GM19467 (cell line): ENCODE measurements around the gene CCDC85B.
"Not testable (repeated sequence)": the region's sequence is repeated elsewhere in the genome, so short reads cannot be mapped to it uniquely, and the experiment has no call there.

Source experiments
- ATAC-seq: cut with Tn5 transposase; IDR thresholded peaks from one replicate; pipeline ENCODE4 v1.9.1; 2021; ENCODE audit warnings: mild to moderate bottlenecking, moderate library complexity; ENCODE audit not compliant: unreplicated experiment

The CCDC85B gene

DNA sequence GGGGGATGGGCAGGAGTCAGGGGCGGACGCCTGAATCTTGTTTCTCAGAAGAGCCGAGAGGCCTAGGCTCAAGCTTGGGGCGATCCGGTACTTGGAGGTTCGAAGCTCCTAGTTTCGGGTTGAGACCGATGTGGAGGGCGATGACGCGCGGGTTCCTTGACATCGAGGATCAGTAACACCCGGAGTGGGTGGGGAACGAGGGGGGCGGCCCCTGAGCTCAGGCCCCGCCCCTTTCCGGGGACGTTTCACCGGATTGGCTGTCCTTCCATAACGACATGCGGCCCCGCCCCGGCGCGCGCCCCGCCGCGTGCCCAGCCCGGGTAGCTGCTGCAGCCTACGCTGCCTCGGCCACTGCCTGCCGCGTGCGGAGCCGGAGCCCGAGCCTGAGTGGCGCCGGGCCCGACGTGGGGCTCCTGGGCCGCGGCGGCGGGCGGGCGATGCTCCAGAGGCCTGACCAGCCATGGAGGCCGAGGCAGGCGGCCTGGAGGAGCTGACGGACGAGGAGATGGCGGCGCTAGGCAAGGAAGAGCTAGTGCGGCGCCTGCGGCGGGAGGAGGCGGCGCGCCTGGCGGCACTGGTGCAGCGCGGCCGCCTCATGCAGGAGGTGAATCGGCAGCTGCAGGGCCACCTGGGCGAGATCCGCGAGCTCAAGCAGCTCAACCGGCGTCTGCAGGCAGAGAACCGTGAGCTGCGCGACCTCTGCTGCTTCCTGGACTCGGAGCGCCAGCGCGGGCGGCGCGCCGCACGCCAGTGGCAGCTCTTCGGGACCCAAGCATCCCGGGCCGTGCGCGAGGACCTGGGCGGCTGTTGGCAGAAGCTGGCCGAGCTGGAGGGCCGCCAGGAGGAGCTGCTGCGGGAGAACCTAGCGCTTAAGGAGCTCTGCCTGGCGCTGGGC, at the start of gene CCDC85B:
TSS of gene CCDC85B (plus strand) at position 350 of the 895 bp plus-strand sequence. CDS start at position 461, 111 bp downstream.
- ATAC-seq: peak; percentile 55

DNA sequence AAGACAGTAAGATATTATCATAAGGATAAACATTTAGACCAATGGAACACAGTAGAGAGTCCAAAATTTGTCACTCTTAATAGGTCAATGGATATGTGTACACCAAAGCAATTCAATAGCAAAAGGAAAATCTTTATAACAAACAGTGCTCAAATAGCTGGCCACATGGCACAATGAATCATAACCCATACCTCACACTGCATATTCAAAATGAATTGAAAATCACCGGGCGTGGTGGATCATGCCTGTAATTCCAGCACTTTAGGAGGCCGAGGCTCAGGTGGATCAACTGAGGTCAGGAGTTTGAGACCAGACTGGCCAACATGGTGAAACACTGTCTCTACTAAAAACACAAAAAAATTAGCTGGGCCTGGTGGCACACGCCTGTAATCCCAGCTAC, 48.3 kb upstream of the CCDC85B start:
- no peak for ATAC-seq

DNA sequence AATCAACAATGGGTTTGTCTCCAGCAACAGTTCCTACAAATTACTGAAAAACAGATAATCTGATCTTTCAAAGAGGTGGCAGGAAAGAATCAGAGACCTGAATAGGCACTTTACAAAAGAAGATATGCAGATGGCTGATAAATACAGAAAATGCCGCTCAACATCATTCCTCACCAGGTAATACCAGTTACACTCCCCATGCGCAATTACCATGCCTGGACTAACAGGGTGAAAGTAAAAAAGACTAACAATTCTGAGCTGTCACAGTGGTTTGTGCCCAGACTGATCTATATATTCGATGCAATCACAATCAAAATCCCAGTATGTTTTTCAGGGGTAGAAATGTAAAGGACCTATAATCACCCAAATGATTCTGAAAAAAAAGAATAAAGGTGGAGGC, 46.7 kb upstream of the CCDC85B start:
- no peak for ATAC-seq

DNA sequence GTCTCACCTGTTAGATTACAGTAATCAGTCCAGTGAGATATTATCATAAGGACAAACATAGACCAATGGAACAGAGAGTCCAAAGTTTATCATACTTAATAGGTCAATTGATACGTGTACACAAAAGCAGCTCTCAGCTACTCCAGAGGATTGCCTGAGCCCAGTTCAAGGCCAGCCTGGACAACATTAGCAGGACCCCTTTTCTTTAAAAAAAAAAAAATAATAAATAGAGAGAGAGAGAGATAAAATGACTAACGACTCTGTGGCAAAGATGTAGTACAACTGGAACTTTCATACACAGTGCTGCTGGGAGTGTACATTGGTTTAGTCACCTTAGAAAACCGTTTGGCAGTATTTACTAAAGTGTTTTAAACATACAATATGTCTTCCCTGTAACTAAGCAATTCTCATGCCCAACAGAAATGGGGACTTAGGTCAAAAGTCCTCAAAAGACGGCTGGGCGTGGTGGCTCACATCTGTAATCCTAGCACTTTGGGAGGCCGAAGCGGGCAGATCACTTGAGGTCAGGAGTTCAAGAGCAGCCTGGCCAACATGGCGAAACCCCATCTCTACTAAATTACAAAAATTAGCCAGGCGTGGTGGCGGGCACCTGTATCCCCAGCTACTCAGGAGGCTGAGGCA, 46.1 kb upstream of the CCDC85B start:
- no peak for ATAC-seq

DNA sequence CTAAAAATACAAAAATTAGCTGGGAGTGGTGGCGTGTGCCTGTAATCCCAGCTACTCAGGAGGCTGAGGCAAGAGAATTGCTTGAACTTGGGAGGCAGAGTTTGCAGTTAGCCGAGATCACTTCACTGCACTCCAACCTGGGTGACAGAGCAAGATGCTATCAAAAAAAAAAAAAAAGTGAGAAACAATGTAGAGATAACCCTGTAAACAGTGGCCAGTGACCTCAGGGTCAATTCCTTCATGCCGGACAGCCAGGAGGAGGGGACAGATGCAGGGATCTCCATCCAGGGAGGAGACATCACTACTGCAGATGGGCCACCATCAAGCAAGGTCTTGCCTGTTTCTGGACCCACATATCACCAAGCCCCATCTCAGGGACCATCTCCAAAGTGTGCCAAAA, 42.7 kb upstream of the CCDC85B start:
- ATAC-seq: no peak

DNA sequence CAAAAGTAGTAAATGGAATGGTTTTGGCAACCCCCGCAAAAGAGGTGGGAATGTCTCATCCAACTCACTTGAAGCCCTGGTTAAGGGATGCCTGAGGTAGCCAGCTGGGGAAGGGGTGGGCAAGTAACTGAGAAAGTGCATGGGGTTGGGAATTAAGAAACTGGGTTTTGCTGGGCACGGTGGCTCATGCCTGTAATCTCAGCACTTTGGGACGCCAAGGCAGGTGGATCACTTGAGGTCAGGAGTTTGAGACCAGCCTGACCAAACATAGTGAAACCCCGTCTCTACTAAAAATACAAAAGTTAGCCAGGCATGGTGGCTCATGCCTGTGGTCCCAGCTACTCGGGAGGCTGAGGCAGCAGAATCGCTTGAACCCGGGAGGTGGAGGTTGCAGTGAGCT, 41.8 kb upstream of the CCDC85B start:
- not testable (repeated sequence) for ATAC-seq

DNA sequence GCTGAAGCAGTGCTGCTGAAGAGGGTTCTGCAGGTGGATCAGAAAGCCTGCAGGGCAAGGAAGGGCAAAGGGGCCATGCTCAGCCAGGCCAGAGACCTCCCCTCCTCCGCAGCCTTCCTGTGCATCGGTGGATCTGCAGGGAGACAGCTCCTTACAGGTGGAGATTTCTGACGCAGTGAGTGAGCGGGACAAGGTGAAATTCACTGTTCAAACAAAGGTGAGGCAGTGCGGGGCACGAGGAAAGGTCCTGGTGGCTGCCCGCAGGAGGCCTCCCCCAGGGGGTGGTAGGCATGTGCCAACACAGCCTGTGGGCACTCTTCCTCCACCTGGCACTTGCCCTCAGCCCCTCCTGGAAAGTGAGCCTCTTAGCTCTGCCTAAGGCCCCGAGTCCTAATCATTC, 41.1 kb upstream of the CCDC85B start:
- no peak for ATAC-seq

DNA sequence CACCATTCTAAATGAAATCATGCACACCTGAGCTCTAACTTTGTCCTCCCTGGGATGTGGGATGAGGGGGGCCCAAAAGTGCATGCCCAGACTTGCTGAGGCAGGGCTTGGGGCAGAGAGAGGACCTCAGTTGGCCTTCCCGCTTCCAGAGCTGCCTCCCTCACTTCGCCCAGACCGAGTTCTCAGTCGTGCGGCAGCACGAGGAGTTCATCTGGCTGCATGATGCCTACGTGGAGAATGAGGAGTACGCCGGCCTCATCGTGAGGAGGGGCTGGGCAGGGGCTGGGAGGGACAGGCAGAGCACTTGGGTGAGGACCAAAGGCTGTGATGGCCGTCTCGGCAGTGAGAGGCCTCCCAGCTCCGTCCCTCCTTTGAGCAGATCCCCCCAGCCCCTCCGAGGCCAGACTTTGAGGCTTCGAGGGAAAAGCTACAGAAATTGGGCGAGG, 40.7 kb upstream of the CCDC85B start:
- no peak for ATAC-seq

DNA sequence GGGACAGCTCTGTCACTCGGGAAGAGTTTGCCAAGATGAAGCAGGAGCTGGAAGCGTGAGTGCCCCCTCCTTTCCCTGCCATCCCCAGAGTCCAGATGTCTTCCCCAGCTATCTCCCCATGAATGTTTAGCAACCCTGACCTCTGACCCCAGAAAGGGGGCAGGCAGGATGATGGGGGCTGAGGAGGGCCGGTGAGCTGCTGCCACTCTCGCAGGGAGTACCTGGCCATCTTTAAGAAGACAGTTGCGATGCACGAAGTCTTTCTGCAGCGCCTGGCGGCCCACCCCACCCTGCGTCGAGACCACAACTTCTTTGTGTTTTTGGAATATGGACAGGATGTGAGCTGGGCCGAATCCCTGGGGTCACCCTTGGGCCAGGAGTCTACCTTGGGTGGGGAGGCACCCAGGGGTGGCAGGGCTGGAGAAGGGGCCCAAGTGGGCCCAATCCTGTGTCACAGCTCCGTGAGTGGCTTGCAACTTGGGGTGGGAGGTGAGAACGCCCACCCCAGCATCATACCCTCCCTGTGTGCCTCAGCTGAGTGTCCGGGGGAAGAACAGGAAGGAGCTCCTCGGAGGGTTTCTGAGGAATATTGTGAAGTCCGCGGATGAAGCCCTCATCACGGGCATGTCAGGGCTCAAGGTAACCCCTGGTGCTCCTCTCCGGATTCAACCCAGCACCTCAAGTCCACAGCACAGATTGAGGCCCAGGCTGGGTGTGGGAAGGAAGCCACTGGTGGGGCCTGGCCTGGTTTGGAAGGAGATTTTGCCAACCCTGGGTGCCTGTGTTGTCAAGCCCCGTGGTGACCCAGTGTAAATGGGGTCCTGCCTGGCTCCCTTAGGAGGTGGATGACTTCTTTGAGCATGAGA, 40.0 kb upstream of the CCDC85B start:
- ATAC-seq: no peak

DNA sequence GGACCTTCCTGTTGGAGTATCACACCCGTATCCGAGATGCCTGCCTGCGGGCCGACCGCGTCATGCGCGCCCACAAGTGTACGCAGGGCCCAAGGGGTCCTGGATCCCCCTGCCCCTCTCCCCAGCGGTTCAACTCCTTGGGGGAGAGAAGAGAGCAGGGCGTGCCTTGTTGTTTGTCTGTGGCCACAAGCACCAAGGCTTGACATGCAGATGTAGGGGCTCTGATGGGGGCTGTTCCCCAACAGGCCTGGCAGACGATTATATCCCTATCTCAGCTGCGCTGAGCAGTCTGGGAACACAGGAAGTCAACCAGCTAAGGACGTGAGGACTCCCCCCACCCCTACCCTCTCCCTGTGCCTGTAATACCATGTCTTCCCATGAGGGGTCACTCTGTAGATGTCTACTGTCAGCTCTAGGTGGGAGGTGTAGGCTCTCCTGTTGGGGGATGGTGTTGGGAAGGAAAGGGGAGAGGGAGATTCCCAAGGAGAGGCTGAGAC, 39.3 kb upstream of the CCDC85B start:
- ATAC-seq: no peak

DNA sequence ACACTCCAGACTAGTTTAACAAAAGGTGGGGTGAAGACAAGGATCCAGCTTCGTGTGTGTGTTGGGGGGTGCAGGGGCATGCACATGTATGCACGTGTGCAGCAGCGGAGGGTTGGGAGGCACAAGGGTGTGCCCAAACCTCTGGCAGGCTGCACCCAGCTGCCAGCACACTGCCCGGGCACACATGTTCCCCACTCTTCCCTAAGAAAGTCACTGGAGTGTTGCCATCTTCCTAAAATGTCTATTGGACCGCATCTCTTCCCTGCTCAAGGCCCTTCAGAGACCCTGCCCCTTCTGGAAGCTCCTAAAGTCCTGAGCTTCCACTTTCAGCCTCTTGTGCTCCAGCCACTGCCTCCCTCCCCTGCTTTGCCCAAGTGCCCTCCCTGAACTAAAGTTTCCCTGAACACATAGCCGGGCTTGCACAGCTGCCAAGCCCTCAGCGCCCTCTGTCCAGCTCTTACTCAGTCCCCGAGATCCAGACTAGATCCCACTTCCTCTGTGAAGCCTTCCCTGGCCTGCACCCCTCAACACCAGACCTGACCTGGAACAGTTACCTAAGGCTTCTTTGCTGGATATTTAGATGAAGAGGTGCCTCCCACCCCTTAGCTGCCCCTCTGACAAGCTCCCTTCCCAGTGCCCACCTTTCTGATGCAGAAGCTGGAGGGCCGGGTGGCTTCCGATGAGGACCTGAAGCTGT, 38.5 kb upstream of the CCDC85B start:
- ATAC-seq: no peak

DNA sequence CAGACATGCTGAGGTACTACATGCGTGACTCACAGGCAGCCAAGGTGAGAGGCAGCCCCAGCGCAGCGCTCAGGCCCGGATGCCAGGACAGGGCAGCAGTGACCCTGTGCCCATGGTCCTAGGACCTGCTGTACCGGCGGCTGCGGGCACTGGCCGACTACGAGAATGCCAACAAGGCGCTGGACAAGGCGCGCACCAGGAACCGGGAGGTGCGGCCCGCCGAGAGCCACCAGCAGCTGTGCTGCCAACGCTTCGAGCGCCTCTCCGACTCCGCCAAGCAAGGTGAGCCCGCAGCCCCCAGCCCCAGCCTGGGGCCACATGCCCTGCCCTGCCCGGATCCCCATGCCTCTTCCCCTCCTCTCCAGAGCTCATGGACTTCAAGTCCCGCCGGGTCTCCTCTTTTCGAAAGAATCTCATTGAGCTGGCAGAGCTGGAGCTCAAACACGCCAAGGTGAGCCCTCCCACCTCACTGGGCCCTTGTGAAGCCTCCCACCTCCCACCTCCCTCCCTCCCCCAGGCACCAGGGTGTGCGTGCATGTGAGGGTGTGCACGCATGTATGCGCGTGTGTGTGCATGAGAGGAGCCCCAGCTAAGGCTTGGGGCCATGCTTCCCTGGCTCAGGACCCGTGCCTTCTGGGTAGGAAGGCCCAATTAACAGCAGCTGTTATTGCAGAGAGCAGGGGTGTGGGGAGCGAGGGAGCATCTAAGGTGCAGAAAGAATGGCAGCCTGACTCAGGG, 37.8 kb upstream of the CCDC85B start:
- ATAC-seq: no peak

DNA sequence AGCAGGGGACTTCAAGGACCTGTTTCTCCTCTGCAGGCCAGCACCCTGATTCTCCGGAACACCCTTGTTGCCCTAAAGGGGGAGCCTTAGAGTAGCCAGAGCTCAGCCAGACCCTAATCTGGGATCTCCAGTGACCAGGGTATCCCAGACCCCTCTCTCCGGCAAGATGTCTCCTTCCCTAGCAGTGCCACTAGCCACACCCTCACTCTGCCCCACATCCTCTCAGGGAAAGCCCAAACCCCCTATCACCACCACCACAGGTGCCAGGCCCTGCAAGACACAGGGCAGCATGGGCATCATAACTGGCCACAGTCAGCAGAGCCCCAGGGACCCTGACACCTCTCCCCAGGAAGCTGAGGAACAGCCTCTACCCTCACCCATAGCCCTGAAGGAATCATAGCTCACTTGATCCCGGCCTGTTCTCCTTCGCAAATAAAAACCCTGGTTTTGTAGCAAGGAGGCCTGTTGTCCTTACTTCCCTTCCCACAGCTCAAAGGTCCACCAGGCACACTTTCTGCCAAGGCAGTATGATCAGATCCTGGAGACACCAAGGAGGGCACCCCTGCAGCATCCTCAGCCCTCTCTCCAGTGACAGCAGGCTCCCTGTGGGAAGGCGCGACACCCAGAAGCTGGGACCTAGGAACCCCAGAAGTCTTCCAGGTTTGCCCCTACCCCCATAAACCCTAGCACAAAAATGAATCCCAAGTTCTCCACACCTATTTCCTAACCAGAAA, 37.1 kb upstream of the CCDC85B start:
- no peak for ATAC-seq

DNA sequence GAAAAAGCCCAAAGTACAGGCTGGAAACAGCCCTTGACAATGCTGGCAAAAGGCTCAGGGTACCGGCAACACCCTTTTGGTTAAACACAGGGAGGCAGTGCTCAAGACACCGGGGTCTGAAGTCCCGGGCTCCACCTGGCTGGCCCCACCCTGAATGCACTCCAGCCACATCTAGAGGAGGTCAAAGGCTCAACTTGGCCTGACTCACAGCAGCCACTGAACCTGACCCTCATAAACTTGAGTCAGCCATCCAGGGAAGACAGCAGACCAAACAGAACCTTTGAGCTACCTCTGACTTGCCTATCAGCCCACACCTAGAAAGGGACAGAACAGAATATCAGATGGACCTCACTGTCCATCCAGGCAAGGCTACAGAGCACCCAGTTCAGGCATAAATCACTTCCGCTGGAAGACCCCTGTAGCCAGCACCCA, 36.3 kb upstream of the CCDC85B start:
- no peak for ATAC-seq

DNA sequence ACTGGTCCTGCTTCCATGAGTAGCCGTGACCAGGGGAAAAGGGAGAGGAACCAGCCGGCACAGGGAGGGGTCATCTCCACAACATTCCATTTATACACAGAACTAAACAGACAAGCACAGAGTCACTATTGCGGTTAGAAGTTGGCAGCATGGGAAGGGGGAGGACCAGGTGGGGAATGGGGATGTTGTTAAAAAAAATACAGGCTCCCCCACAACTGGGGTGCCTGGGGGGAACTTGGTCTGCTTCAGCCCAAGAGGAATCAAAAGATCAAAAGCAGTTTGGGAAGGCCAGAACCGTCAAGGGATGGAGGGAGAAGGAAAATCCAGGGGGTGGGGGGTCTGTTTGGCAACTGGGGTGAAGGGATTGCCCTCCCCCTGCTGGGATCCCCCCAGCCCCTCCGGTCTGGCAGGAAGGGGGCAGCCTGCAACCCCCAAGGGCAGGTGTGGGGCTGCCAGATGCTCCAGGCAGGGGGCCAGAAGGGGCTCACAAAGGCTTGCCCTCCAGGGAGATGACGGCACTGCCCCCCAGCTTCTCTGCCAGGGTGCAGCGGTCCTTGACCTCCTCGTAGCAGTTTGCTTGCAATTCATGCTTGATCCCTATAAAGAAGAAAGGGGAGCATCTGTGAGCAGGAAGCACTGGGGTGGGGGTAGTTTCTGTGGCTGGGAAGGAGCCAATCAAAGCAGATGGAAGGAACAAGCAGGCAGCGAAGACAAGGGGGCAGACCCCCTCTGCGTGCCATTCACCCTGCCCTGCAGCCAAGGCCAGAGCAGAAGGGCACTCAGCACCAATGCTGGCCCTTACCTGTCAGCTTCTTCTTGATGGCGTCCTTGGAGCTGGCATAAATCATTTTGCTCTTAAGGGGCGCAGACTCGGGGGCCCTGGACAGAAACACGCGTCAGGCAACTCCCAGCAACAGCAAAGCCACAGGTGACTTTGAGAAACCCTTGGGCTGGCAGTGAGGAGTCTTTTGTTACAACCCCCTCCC, 35.3 kb upstream of the CCDC85B start:
- ATAC-seq: no peak

DNA sequence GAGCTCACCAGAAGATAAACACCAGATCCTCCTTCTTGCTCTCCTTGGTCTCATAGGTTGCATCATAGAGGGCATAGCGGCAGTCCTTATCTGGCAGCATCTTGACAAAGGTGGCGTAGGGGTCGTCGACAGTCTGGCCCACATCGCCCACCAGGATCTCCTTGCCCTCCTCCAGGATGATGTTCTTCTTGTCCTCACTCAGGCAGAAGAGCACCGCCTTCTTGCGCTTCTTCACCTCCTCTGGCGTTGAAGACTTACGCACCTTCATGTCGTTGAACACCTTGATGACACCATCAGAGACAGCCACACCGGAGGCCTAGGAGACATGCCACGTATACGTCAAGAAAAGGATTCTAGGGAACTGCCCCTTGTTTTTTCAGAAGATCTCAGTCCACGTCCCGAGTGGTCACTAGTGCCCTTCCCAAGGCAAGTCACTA, 34.5 kb upstream of the CCDC85B start:
- ATAC-seq: no peak

DNA sequence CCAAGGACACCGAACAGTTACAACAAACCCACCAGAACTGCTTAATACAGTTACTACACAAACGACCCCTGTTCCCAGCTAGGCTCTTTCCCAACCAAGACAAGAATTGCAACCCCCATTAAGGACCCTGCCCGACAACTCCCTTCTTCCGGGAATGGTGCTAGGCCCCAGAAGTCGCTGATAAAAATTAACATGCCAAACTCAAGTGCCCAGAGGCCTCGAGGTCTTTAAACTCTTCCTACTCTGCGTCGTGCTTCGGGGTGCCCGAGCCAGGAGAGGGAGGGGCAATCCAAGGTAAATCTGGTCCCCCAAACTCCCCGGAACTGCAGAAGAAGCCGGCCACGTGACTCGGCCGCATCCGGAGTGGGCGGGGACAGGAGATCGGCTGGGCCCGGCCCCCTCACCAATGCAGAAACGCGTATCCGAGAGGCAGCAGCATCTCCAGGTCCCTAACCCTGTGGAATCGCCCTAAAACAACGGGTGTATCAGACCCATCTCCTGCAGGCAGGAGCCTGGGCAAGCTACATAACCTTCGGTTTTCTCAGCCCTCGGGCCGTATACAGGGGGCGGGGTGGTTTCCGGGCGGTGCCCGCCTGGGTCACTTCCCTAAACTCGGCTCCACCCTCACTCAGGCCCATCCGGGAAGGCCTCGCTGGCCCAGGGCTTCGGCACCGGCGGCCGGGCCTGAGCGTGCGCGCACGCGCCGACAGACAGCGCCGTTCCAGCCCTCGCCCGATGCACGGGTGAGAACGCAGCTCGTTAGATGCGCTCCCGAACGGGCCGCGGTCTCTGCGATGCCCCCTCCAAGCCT, 33.6 kb upstream of the CCDC85B start:
- ATAC-seq: no peak
